Ovary (tissue), 9 donors: ENCODE data around the gene IFT81. TPM values are rescaled to one million over a fixed set of nuclear protein-coding genes. Genes with fewer than 3 reads are reported as not detected.
A peak's percentile ranks its signal among the peaks of the same experiment; 100 is the strongest.

ENCODE experiments used
- DNase-seq, 5 donors: peaks; one replicate each; pipeline ENCODE4 v3.0.0-alpha.2; 2019 to 2020
- H3K27ac ChIP-seq, 2 donors: fragments of 200-600 bp; one replicate each; pipeline versions ENCODE4 v1.5.1 to v1.8.0; 2019 to 2022
- H3K27me3 ChIP-seq: fragments of 200-600 bp; one replicate; pipeline ENCODE4 v1.8.0; 2022
- H3K36me3 ChIP-seq: fragments of 200-600 bp; sonication (generic); one replicate; pipeline ENCODE4 v1.5.1; 2019
- H3K4me1 ChIP-seq: one replicate; pipeline ENCODE4 v1.8.1; 2013; ENCODE audit warnings: mild to moderate bottlenecking, moderate library complexity; ENCODE audit not compliant: insufficient read depth
- H3K4me3 ChIP-seq: fragments of 200-600 bp; sonication (generic); one replicate; pipeline ENCODE4 v1.5.1; 2017
- H3K9me3 ChIP-seq, 2 donors: fragments of 200-600 bp in 1 of 2; sonication (generic) in 1 of 2; one replicate each; pipeline versions ENCODE4 v1.5.1 to v1.8.1; 2013 to 2019; ENCODE audit warnings: mild to moderate bottlenecking in 1 of 2, moderate library complexity in 1 of 2
- EP300 ChIP-seq: sonication (generic); formaldehyde crosslinking; IDR thresholded peaks from one replicate; pipeline ENCODE4 v1.6.1; 2017; ENCODE audit warnings: antibody characterized with exemption
- POLR2A ChIP-seq: fragments of 450-650 bp; IDR thresholded peaks from one replicate; pipeline ENCODE4 v1.6.1; 2017; ENCODE audit warnings: antibody characterized with exemption, mild to moderate bottlenecking, moderate library complexity
- WGBS, 3 donors: extraction: QIAGEN DNeasy Blood & Tissue Kit in 1 of 3; methylation state at CpG; one replicate each; pipeline versions ENCODE4 v1.1.5 to v1.1.7; 2013 to 2017; 5-methylcytosine and 5-hydroxymethylcytosine counted together
- intact Hi-C, 4 donors: fragments of 100-400 bp; cut with DNase I; formaldehyde crosslinking; loops; one replicate each; pipeline versions ENCODE4 v1.11.0 to v1.15.1; 2022 to 2023
- polyA plus RNA-seq, 2 donors: library from polyadenylated mRNA; stranded (reverse); fragments of 200-250 nt in 1 of 2; fragments of 350-450 nt in 1 of 2; fragmentation: Illumina TruSeq in 1 of 2; extraction: RNeasy Lipid Tissue Mini Kit (QIAGEN cat#74804) in 1 of 2; gene quantifications; one replicate each; pipeline ENCODE4 v1.2.3, GENCODE V29; 2013 to 2014
- total RNA-seq, 7 donors: library from RNA; depleted of rRNA in 2 of 7; stranded (reverse); fragments of >200 nt in 2 of 7; fragmentation: NEBNext Ultra II Directional in 3 of 7; extraction: Animal tissue kit (Norgen Biotek cat#: 25700) in 3 of 7; gene quantifications; one replicate each; pipeline versions ENCODE4 v1.1.0 to v1.2.4, GENCODE V29; 2016 to 2023
- TF ChIP-seq, protein P1 (sequence below), 3 donors: fragments of 450-650 bp in 2 of 3; fragments of 200-600 bp in 1 of 3; IDR thresholded peaks; one replicate each; pipeline versions ENCODE4 v1.5.1 to v1.8.0; 2016 to 2022; ENCODE audit warnings: antibody characterized with exemption in 3 of 3, mild to moderate bottlenecking in 1 of 3
- donor health status: DM: no; HTN: no; CAD: no; lungs with moderate emphysema.
- donor health status: DM: no; HTN: no; CAD: no.
- donor health status: Bipolar disorder and iron deficiency.
- donor health status: DM: yes; HTN: yes; CAD: no.
- donor health status: DM: no; HTN: no; CAD: no.
- donor health status: DM: yes; HTN: yes; CAD: no.

Gene IFT81
- total and polyA plus RNA-seq, 9 donors, result 10.4 to 22.3 (median 17.2) TPM

DNA sequence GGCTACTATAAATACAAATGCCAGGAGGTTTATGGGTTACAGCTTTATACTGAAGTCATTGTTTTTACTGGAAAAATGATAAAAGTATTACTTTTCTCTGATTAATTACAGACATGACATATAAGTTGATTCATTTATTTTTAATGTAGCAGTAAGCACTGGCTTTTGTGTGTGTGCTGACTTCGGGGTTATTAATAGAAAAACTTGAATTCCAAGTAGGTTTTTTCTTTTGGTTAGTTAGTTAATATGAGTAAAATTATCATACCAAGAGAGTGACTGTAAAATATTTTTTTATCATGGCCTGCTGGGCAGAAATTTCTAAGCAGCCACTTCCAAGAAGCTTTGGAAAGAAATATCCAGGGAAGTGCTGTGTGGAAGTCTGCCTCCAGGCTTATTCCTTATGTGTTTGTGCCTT, 56.4 kb downstream of the IFT81 start:
- no peak for DNase-seq
- Histone ChIP-seq H3K27ac (peak overlapping the region in 1 of 2 donors; percentile 50), H3K4me3 (no peak overlapping the region), H3K36me3 (no peaks in the 10 kb centered on the region), H3K27me3 (no peaks in the 10 kb centered on the region), H3K4me1 (no peaks in the 10 kb centered on the region), H3K9me3 (no peaks in the 10 kb centered on the region)
- TF ChIP-seq EP300 (no peak), POLR2A (no peak)
- TF ChIP-seq, protein P1, sequence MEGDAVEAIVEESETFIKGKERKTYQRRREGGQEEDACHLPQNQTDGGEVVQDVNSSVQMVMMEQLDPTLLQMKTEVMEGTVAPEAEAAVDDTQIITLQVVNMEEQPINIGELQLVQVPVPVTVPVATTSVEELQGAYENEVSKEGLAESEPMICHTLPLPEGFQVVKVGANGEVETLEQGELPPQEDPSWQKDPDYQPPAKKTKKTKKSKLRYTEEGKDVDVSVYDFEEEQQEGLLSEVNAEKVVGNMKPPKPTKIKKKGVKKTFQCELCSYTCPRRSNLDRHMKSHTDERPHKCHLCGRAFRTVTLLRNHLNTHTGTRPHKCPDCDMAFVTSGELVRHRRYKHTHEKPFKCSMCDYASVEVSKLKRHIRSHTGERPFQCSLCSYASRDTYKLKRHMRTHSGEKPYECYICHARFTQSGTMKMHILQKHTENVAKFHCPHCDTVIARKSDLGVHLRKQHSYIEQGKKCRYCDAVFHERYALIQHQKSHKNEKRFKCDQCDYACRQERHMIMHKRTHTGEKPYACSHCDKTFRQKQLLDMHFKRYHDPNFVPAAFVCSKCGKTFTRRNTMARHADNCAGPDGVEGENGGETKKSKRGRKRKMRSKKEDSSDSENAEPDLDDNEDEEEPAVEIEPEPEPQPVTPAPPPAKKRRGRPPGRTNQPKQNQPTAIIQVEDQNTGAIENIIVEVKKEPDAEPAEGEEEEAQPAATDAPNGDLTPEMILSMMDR (IDR thresholded peaks at IDR 0.05), result no peak
- 4 to 11% (median 5%) methylated on average over 1 of the region's 1 CpG for WGBS, 3 donors
- intact Hi-C loops, result no loop called here

DNA sequence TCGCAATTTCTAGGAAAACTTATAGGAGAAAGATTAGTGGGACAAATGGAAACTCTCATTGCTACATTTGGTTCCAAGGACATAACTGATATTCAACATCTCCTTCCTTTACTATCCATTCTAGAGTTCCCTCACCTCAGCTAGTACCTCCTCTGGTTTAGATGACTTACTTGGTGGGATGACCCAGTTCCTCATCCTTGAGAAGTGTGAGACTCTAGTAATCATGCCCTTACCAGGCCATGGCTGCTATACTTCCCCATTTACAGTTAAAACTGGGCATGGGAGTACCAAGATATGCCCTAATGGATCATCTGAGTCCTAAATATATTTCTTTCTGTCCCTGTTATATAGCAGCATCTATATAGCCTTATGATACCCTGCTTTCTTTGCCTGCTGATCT, 58.1 kb downstream of the IFT81 start:
- intact Hi-C loops, result no loop called here
- DNase-seq, result no peak
- Histone ChIP-seq H3K27ac (no peak overlapping the region), H3K27me3 (no peaks in the 10 kb centered on the region), H3K9me3 (no peaks in the 10 kb centered on the region), H3K4me1 (no peaks in the 10 kb centered on the region), H3K4me3 (no peak overlapping the region), H3K36me3 (no peaks in the 10 kb centered on the region)
- TF ChIP-seq, protein P1 (IDR thresholded peaks at IDR 0.05), result no peak
- TF ChIP-seq POLR2A, result no peak
- no peak for TF ChIP-seq EP300
- 92 to 98% (median 92%) methylated on average over 1 of the region's 1 CpG for WGBS, 3 donors

DNA sequence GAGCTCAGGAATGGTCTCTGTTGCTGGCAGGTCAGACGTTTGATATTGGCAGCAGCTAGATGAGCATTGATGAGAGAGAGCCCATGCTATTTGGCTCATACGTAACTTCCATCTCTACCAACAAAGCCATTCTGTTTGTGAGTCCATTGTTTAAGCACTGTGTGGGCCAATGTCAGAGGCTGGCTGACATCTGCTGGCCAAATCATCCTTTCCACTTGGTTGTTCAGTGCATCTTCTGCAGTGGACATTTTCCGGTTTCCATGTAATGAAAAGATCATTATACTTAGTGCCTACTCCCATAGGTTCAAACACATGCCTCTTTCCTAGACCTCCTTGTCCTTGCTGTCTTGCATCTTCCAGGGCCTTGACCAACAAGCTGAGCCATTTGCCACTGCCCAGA, 59.2 kb downstream of the IFT81 start:
- H3K4me1 ChIP-seq, result no peaks in the 10 kb centered on the region
- intact Hi-C loops, result no loop called here
- WGBS, 3 donors, result 93 to 98% (median 97%) methylated on average over 3 of the region's 3 CpGs
- H3K27ac ChIP-seq, result no peak overlapping the region
- no peaks in the 10 kb centered on the region for H3K36me3 ChIP-seq
- TF ChIP-seq POLR2A (no peak), EP300 (no peak)
- TF ChIP-seq, protein P1 (IDR thresholded peaks at IDR 0.05), result no peak
- DNase-seq, result no peak
- no peak overlapping the region for H3K4me3 ChIP-seq
- H3K27me3 ChIP-seq, result no peaks in the 10 kb centered on the region
- no peaks in the 10 kb centered on the region for H3K9me3 ChIP-seq

DNA sequence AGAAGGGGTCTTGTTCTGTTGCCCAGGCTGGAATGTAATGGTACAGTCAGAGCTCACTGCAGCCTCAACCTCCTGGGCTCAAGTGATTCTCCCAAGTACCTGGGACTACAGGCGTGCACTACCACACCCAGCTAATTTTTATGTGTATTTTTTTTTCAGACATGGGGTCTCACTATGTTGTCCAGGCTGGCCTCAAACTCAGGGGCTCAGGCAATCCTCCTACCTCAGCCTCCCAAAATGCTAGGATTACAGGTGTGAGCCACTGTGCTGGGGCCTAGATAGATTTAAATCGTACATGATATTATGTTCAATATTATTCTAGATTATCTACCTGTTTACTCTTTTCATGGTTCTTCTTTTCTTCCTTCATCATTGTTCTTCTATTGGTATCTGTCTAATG, 61.5 kb downstream of the IFT81 start:
- Histone ChIP-seq H3K27me3 (no peaks in the 10 kb centered on the region), H3K4me3 (no peak overlapping the region), H3K4me1 (no peaks in the 10 kb centered on the region), H3K36me3 (no peaks in the 10 kb centered on the region), H3K27ac (no peak overlapping the region), H3K9me3 (no peaks in the 10 kb centered on the region)
- TF ChIP-seq POLR2A (no peak), EP300 (no peak)
- TF ChIP-seq, protein P1 (IDR thresholded peaks at IDR 0.05), result no peak
- 95 to 98% (median 98%) methylated on average over 2 of the region's 2 CpGs for WGBS, 3 donors
- no peak for DNase-seq
- intact Hi-C loops, result no loop called here
